Tibial artery (tissue), 4 donors: ENCODE data around the gene TLE4.

ENCODE experiments used
- DNase-seq, 2 donors: peaks; one replicate each; pipeline ENCODE4 v3.0.0-alpha.2; 2019
- H3K27ac ChIP-seq, 2 donors: fragments of 200-600 bp; sonication (generic) in 1 of 2; 1 replicate in 1 of 2; 2 replicates in 1 of 2; pipeline ENCODE4 v1.5.1; 2018 to 2019; ENCODE audit warnings: mild to moderate bottlenecking in 1 of 2
- H3K27me3 ChIP-seq, 2 donors: fragments of 200-600 bp; sonication (generic) in 1 of 2; one replicate each; pipeline versions ENCODE4 v1.5.1 to v1.6.0; 2016 to 2019
- H3K36me3 ChIP-seq, 3 donors: fragments of 200-600 bp; sonication (generic) in 2 of 3; one replicate each; pipeline ENCODE4 v1.5.1; 2016 to 2019; ENCODE audit warnings: mild to moderate bottlenecking in 2 of 3
- H3K4me1 ChIP-seq, 4 donors: fragments of 200-600 bp; sonication (generic) in 2 of 4; 1 replicate in 3 of 4; 2 replicates in 1 of 4; pipeline ENCODE4 v1.5.1; 2016 to 2019
- H3K4me3 ChIP-seq, 2 donors: fragments of 200-600 bp; sonication (generic) in 1 of 2; 1 replicate in 1 of 2; 2 replicates in 1 of 2; pipeline ENCODE4 v1.5.1; 2018 to 2019; ENCODE audit warnings: mild to moderate bottlenecking in 2 of 2
- H3K9me3 ChIP-seq, 3 donors: fragments of 200-600 bp; sonication (generic) in 1 of 3; one replicate each; pipeline ENCODE4 v1.5.1; 2016 to 2019
- intact Hi-C: fragments of 100-400 bp; cut with DNase I; formaldehyde crosslinking; loops from one replicate; pipeline ENCODE4 v1.15.0; 2023; ENCODE audit warnings: low total_unique reads
- TF ChIP-seq, protein P1 (sequence below), 2 experiments: fragments of 200-600 bp in 1 of 2; fragments of 450-650 bp in 1 of 2; IDR thresholded peaks; one replicate each; pipeline ENCODE4 v1.5.1; 2017 to 2019; ENCODE audit warnings: antibody characterized with exemption in 2 of 2, mild to moderate bottlenecking in 1 of 2, moderate library complexity in 1 of 2

Gene TLE4

GRCh38 chr9:79613145-79613544 lies 41.4 kb downstream of the TLE4 start:
- intact Hi-C loops, result no loop called here
- DNase-seq, result no peak
- Histone ChIP-seq H3K4me3 (no peak overlapping the region), H3K36me3 (no peaks in the 10 kb centered on the region), H3K27me3 (no peaks in the 10 kb centered on the region), H3K9me3 (no peaks in the 10 kb centered on the region), H3K4me1 (peaks cover 0 to 85% (median 41%) of the 10 kb centered on the region in 4 donors), H3K27ac (peak overlapping the region; percentile 16 to 29)
- TF ChIP-seq, protein P1, sequence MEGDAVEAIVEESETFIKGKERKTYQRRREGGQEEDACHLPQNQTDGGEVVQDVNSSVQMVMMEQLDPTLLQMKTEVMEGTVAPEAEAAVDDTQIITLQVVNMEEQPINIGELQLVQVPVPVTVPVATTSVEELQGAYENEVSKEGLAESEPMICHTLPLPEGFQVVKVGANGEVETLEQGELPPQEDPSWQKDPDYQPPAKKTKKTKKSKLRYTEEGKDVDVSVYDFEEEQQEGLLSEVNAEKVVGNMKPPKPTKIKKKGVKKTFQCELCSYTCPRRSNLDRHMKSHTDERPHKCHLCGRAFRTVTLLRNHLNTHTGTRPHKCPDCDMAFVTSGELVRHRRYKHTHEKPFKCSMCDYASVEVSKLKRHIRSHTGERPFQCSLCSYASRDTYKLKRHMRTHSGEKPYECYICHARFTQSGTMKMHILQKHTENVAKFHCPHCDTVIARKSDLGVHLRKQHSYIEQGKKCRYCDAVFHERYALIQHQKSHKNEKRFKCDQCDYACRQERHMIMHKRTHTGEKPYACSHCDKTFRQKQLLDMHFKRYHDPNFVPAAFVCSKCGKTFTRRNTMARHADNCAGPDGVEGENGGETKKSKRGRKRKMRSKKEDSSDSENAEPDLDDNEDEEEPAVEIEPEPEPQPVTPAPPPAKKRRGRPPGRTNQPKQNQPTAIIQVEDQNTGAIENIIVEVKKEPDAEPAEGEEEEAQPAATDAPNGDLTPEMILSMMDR (IDR thresholded peaks at IDR 0.05), result no peak

GRCh38 chr9:79615038-79615437 lies 43.3 kb downstream of the TLE4 start:
- Histone ChIP-seq H3K4me3 (no peak overlapping the region), H3K36me3 (no peaks in the 10 kb centered on the region), H3K27me3 (no peaks in the 10 kb centered on the region), H3K27ac (peak overlapping the region in 1 of 2 donors; percentile 16), H3K9me3 (no peaks in the 10 kb centered on the region), H3K4me1 (peaks cover 0 to 81% (median 41%) of the 10 kb centered on the region in 4 donors)
- TF ChIP-seq, protein P1 (IDR thresholded peaks at IDR 0.05), result no peak
- intact Hi-C loops, result no loop called here
- no peak for DNase-seq

DNA sequence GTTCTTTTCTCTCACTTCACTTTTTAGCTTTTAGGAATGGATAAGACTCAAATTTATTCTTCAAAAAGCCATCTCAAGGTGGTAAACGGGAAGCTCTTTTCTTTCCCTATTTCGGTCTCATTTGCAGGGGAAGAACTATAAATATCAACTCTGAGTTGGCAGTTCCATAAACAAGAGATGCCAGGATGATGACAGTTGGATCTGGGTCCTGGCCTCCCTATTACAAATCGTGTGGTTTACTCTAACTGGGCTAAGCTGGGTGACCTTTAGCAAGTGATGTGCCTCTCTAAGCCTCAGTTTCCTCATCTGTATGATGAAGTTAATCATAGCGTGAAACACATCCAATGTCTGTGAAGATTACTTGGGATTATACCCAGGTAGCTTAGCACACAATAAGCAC lies 44.2 kb downstream of the TLE4 start:
- no peaks in the 10 kb centered on the region for H3K27me3 ChIP-seq

DNA sequence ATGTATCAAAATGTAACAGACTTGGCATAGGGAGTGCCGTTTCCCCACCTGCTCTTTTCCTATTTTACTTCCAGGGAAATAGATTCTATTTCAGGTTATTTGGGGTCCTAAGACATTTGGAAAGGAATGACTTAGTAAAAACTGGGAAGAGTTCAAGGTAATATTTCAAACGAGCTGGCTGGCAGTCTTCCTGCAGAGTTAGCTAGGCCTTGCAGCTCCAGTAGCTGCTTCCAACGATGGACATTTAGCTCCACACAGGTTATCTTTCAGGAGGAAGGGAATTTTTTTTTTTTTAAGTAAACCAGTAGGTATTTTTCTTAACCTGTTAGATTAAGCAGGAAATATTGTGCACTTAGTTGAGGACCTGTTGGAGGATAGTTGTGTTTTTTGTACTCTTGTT lies 45.2 kb downstream of the TLE4 start:
- Histone ChIP-seq H3K27me3 (no peaks in the 10 kb centered on the region), H3K36me3 (no peaks in the 10 kb centered on the region), H3K4me3 (no peak overlapping the region), H3K27ac (peak overlapping the region in 1 of 2 donors; percentile 17), H3K4me1 (peaks cover 0 to 62% (median 32%) of the 10 kb centered on the region in 4 donors), H3K9me3 (no peaks in the 10 kb centered on the region)
- TF ChIP-seq, protein P1 (IDR thresholded peaks at IDR 0.05), result no peak
- intact Hi-C loops, result no loop called here
- no peak for DNase-seq

More for the DNA sequence above, 44.2 kb downstream of the TLE4 start:
- Histone ChIP-seq H3K4me1 (peaks cover 0 to 71% (median 37%) of the 10 kb centered on the region in 4 donors), H3K4me3 (no peak overlapping the region), H3K36me3 (no peaks in the 10 kb centered on the region), H3K9me3 (no peaks in the 10 kb centered on the region), H3K27ac (peak overlapping the region in 1 of 2 donors; percentile 30)
- no peak for DNase-seq
- intact Hi-C loops, result no loop called here
- TF ChIP-seq, protein P1 (IDR thresholded peaks at IDR 0.05), result no peak

GRCh38 chr9:79617395-79617794 lies 45.6 kb downstream of the TLE4 start:
- no peak overlapping the region for H3K27ac ChIP-seq
- H3K36me3 ChIP-seq, result no peaks in the 10 kb centered on the region
- DNase-seq, result peak; percentile 31 to 75
- H3K4me1 ChIP-seq, result peaks cover 0 to 57% (median 29%) of the 10 kb centered on the region in 4 donors
- no peaks in the 10 kb centered on the region for H3K27me3 ChIP-seq
- H3K9me3 ChIP-seq, result no peaks in the 10 kb centered on the region
- intact Hi-C loops, result no loop called here
- no peak overlapping the region for H3K4me3 ChIP-seq
- TF ChIP-seq, protein P1 (IDR thresholded peaks at IDR 0.05), result no peak

- H3K9me3 ChIP-seq, result no peaks in the 10 kb centered on the region
- H3K4me1 ChIP-seq, result peaks cover 0 to 40% (median 18%) of the 10 kb centered on the region in 4 donors
- no peak overlapping the region for H3K27ac ChIP-seq
- no peaks in the 10 kb centered on the region for H3K27me3 ChIP-seq
- no peak overlapping the region for H3K4me3 ChIP-seq
- intact Hi-C loops, result no loop called here
- DNase-seq, result no peak
- TF ChIP-seq, protein P1 (IDR thresholded peaks at IDR 0.05), result no peak
- H3K36me3 ChIP-seq, result no peaks in the 10 kb centered on the region
These were observed 48.2 kb downstream of the TLE4 start for GRCh38 chr9:79619930-79620329.
